ENCODE results near the gene CRYBB2.
"Not testable (repeated sequence)": the region's sequence is repeated elsewhere in the genome, so short reads cannot be mapped to it uniquely, and the experiment has no call there.

The CRYBB2 gene

GRCh38 chr22:25199731-25200520 lies 19.5 kb upstream of the CRYBB2 start, which contains the start of gene CRYBB3:
CRYBB3 (plus strand) TSS chr22:25199858; CDS start chr22:25201397, 1,539 bp downstream.
- TF ChIP-seq CTCF (IDR thresholded peaks at IDR 0.05; ENCODE audit: insufficient read depth, low read depth, low read length, missing control alignments) = no peak
- no peak within 1 kb of the TSS for H3K4me3 ChIP-seq (ENCODE audit: low read depth, low read length)
- no peak for DNase-seq (ENCODE audit: low read depth)

- no peak for TF ChIP-seq CTCF (IDR thresholded peaks at IDR 0.05; ENCODE audit: insufficient read depth, low read depth, low read length, missing control alignments)
- DNase-seq (ENCODE audit: low read depth) = no peak
- no peak overlapping the region for H3K4me3 ChIP-seq (ENCODE audit: low read depth, low read length)
Observed at GRCh38 chr22:25200967-25201366, 18.5 kb upstream of the CRYBB2 start.

- no peak for DNase-seq (ENCODE audit: low read depth)
- TF ChIP-seq CTCF (IDR thresholded peaks at IDR 0.05; ENCODE audit: insufficient read depth, low read depth, low read length, missing control alignments) = no peak
- H3K4me3 ChIP-seq (ENCODE audit: low read depth, low read length) = no peak overlapping the region
Observed at GRCh38 chr22:25201557-25202273, 17.7 kb upstream of the CRYBB2 start.

- H3K4me3 ChIP-seq (ENCODE audit: low read depth, low read length) = no peak overlapping the region
- peak; percentile 57 for DNase-seq (ENCODE audit: low read depth)
- TF ChIP-seq CTCF (IDR thresholded peaks at IDR 0.05; ENCODE audit: insufficient read depth, low read depth, low read length, missing control alignments) = peak; percentile 92
Observed at GRCh38 chr22:25202290-25202921, 17.0 kb upstream of the CRYBB2 start.

GRCh38 chr22:25203082-25203481 lies 16.4 kb upstream of the CRYBB2 start:
- TF ChIP-seq CTCF (IDR thresholded peaks at IDR 0.05; ENCODE audit: insufficient read depth, low read depth, low read length, missing control alignments) = no peak
- H3K4me3 ChIP-seq (ENCODE audit: low read depth, low read length) = no peak overlapping the region

GRCh38 chr22:25204547-25204946 lies 14.9 kb upstream of the CRYBB2 start:
- not testable (repeated sequence) for H3K4me3 ChIP-seq (ENCODE audit: low read depth, low read length); DNase-seq (ENCODE audit: low read depth)

More at GRCh38 chr22:25203082-25203481, 16.4 kb upstream of the CRYBB2 start:
- DNase-seq (ENCODE audit: low read depth) = no peak

GRCh38 chr22:25205847-25206246 lies 13.6 kb upstream of the CRYBB2 start:
- DNase-seq (ENCODE audit: low read depth) = no peak
- TF ChIP-seq CTCF (IDR thresholded peaks at IDR 0.05; ENCODE audit: insufficient read depth, low read depth, low read length, missing control alignments) = no peak
- H3K4me3 ChIP-seq (ENCODE audit: low read depth, low read length) = no peak overlapping the region
